GM19463 (cell line): ENCODE data around the gene ZNF182.
"Not testable (repeated sequence)": the region's sequence is repeated elsewhere in the genome, so short reads cannot be mapped to it uniquely, and the experiment has no call there.

Experiments used
- ATAC-seq: cut with Tn5 transposase; IDR thresholded peaks from one replicate; pipeline ENCODE4 v1.9.1; 2021; ENCODE audit warnings: mild to moderate bottlenecking, moderate library complexity; ENCODE audit not compliant: unreplicated experiment

The ZNF182 gene

DNA sequence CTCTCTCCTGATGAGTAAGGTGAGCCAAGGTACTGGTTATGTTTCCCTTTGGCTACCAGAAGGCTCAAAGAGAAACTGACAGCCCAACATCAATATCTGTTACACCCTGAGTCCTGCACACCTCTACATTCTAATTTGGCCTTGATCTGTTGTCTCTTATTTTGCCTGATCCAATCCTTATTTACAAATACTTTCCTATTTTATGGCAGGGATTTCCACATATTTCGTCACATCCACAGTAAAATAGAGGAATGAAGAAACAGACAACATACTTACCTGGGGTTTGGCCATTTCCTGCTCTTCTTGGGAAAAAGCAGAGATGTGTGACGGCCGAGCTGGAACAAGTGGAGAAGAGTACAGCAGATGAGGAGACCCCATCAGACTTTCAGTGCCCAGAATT, 1.5 kb downstream of the ZNF182 start:
- ATAC-seq, result no peak

DNA sequence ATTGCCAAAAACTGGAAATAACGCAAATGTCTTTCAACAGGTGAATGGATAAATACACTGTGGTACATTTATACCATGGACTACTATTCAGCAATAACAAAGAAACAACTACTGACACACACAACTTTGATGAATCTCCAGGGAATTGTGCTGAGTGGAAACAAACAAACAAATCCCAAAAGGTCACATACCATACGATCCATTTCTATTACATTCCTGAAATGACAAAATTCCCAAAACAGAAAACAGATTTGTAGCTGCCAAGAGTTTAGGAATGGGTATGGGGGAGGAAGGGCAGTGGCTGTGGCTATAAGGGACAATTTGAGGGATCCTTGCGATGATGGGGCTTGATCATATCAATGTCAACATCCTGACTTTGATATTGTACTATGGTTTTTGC, 2.5 kb downstream of the ZNF182 start:
- ATAC-seq, result no peak

DNA sequence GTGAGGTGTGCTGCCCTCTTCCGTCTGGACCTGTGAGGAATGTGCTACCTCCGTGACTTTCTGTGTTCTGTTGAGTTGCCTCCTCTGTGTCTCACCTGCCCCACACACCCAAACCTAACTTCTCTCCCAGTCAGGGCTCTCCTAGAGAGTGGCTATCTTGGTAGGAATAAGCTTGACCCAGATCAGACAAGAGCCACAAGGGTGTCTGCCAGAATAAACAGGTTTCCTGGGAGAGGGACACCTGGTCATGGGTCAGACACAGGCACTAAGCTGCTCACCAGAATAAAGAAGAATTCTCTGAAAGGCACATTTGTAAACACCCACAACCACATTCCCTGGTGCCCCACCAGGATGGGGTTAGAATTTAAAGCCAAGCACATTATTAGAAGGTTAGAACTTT, 11.1 kb downstream of the ZNF182 start:
- ATAC-seq, result no peak

DNA sequence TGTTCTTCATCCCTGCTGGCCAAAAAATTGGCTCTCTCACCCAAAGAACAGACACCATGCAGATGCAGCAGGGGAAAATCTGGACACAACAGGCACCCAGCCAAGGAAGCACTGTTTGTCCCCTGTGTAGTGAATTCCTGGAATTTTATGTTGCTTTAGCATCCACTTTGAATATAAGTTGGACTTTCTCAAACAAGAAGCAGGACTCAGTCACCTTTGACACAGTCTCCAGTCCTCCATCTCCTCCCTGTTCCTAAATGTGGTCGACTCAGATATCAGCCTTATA, 11.8 kb downstream of the ZNF182 start:
- ATAC-seq, result no peak

DNA sequence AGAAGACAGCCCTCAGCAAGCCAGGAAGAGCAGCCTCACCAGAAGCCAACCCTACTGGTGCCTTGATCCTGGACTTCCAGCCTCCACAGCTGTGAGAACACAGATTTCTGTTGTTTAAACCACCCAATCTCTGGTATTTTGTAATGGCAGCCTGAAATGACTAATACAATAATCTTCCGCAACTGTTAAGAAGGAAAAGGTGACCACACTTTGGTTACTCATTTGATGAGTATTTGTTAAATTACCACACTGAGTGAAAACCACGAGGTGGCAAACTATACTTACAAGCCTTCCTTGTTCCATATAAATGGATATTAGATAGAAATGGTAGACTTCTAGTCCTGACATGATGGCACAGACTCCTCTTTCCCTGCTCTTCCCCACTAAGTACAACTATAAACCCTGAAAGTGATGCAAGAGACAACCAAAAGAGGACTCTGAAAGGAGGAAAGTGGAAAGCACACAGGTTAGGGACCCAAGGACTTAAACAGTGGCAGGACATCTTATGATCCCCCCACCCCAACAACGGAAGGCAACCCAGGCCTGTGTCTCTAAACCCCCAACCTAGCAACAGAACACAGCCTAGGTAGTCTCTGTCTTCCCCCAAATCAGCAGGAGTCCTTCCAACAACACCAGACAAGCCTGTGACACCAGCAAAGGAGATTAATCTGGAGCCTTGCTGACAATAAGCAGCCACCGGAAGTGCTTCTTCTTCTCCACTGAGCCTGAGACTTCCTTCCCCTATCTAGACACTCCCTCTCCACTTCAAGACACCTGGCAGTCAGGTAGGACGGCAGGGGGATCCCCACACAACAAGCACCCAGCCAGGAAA, 12.3 kb downstream of the ZNF182 start:
- ATAC-seq, result no peak

DNA sequence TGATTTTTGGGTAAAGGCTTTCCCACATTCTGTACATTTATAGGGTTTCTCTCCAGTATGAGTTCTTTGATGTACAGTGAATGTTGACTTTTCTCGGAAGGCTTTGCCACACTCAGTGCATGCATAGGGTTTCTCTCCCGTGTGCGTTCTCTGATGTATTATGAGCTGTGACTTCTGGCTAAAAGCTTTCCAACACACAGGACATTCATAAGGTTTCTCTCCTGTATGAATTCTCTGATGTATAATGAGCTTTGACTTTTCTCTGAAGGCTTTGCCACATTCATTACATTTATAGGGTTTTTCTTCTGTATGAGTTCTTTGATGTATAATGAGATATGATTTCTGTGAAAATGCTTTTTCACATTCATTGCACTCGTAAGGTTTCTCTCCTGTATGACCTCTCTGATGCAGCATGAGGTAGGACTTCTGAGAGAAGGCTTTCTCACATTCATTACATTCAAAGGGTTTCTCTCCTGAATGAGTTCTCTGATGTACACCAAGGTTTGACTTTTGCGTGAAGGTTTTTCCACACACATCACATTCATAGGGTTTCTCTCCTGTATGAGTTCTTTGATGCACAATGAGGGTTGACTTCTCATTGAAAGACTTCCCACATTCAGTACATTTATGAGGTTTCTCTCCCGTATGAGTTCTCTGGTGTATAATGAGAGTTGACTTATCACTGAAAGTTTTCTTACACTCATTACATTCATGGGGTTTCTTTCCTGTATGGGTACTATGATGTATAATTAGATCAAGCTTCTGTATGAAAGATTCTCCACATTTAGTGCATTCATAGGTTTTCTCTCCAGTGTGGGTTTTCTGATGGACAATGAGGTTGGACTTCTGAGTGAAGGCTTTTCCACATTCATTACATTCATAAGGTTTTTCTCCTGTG, 27.3 kb downstream of the ZNF182 start:
- no peak for ATAC-seq

DNA sequence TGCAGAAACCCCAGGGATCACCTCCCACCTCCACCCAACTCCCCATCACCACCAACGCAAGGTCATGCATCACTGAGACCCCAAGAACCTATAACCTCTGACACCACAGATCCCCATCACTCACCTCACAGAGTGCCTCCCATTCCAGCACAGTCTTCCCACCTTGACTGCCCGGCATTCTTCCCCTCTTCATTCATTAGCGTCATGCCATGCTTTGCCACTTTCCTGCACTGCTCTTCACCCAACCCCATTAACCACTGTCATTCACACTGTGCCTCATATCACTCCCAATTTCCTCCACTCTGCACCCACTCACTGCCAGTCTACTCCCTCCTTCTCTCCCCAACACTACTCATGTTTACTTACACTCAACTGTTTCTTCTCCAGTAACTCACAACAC, 30.6 kb downstream of the ZNF182 start:
- no peak for ATAC-seq

DNA sequence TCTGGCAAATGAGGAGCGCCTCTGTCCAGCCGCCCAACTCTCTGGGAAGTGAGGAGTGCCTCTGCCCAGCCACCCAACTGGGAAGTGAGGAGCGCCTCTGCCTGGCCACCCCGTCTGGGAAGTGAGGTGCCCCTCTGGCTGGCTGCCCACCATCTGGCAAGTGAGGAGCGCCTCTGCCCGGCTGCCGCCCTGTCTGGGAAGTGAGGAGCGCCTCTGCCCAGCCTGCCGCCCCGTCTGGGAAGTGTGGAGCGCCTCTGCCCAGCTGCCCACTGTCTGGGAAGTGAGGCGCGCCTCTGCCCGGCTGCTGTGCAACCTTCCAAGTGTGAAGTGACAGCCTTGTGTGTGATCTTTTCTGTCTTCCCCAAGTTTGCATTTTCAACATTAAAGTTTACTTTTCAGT, 38.3 kb downstream of the ZNF182 start:
- not testable (repeated sequence) for ATAC-seq

DNA sequence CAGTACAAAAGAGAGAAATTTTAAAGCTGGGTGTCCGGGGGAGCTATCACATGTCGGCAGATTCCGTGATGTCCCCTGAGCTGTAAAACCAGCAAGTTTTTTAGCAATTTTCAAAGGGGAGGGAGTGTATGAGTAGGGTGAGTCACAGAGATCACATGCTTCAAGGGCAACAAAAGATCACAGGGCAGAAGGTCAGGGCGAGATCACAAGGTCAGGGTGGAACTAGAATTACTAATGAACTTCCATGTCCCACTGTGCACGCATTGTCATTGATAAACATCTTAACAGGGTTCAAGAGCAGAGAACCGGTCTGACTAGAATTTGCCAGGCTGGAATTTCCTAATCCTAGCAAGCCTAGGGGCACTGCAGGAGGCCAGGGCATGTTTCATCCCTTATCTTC, 42.0 kb downstream of the ZNF182 start:
- ATAC-seq, result not testable (repeated sequence)

DNA sequence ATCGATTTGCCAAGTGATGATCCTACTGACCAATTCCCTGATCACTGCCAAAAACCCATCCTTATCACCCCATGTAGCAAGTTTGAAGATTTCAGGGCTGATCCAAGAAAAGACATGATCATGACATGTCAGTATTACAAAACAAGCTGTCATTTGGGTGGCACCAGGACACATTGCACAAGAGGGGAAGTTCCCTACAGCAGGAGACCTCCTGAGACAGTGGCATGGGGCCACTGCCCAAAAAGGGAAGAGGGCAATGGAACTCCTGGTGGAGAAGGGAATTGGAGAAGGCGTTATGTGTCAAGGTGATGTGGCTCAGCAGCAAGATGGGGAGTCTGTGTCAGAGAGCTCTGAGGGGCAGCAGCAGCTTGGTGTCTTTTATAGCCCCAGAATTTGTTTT, 43.4 kb downstream of the ZNF182 start:
- ATAC-seq, result no peak

DNA sequence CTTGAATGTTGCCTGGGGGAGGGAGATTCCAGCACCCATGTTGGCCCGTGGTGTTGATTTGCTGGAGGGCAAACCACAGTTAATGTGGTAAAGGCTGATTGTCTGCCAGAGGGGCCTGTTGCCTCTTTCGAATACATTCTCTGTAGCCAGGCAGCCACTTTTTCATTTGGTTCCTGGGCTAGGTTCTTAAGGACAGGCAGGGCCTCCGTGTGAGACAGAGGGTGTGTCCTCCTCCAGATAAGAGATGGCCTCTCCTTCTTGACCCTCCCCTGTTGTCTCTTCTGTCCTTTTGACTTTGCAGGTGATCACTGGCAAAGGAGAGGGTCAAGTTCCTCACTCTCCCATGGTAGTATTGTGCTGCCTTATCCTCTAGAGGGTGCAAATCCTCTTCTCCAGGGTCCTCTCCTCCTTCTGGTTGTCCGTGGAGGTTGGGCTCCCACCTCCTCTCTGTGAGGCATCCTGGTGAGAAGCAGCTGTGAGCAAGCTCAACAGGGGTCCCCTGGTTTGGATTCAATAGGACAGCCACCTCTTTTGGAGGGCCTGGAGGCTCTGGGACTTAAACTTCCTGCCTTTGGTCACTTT, 44.9 kb downstream of the ZNF182 start:
- no peak for ATAC-seq

DNA sequence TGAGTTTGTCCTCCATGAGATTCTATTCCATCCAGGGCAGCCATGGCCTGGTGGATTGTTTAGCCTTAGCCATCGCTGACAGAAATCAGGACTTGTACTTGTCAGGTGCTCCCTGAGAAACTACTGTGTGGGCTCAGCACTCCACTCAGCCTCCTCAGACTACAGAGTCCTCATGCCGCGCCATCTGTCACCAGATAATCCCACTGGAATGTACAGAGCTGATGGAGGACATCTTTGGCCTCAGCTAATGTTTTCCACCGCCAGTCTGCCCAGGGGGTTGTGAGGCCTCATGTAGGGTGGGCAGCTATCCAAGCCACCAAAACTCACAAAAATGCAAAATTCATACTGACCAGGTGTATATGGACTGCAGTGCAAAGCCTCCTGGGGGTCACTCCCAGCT, 45.6 kb downstream of the ZNF182 start:
- ATAC-seq, result not testable (repeated sequence)

DNA sequence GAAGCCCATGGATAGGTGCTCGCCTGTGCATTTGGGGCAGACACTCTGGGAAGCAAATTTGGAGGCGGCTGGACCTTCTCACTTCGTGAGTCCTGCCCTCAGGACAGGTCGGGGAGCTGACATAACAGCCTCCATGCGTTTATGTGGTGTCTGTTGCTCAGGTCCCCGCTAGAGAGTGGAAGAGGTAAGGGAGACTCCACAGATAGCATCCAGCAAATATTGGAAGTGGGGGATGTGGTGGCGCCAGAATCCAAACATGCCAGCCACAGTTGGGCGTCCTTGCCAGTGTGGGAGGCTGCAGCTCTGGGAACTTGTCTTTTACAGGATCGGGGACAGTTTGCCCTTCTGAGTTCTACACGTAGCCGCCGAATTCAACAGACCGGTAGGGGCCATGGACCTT, 47.8 kb downstream of the ZNF182 start:
- ATAC-seq, result no peak

DNA sequence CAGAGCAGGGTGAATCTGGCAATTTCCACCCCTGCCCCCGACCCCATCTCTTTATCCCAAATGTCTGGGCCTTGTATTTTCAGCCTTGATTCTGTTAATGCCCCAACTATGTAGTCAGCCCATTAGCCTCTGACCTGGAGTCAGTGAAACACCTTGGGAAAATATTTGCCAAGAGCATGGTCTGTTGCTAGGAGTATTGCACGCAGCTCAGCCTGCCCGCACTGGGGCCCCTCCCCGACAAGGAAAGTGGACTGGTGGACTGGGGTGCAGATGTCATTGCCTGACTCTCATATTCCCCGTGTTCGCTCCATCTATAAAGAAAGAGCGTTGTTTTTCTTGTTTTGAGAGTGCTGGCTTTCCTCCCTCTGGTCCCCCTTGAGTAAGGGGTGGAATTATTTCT, 48.5 kb downstream of the ZNF182 start:
- ATAC-seq, result not testable (repeated sequence)

DNA sequence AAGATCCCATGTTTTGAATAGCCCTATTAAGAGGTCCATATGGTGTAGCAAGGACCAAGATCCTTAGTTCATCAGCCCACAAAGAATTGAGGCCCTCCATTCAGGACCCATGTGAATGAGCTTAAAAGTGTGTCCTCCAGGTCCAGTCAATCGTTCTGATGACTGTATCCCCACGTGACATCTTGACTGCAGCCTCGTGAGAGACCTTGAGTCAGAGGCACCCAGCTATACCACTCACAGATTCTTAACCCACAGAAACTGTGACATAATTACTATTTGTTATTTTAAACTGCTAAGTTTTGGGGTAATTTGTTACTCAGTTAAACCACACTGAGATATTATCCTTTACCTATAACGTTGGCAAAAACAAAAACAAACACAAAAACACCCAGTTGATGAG, 62.4 kb downstream of the ZNF182 start:
- no peak for ATAC-seq

DNA sequence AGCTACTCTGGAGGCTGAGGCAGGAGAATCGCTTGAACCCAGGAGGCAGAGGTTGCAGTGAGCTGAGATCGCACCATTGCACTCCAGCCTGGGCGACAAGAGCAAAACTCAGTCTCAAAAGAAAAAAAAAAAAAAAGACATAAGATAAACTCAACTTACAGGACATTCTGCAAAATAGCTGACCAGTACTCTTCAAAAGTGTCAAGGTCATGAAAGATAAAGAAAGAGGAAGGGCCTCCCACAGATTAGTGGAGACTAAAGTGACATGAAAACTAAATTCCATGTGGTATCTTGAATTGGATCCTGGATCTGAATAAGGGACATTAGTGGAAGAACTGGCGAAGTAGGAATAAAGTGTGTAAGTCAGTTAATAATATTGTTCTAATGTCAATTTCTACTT, 63.3 kb downstream of the ZNF182 start:
- no peak for ATAC-seq

DNA sequence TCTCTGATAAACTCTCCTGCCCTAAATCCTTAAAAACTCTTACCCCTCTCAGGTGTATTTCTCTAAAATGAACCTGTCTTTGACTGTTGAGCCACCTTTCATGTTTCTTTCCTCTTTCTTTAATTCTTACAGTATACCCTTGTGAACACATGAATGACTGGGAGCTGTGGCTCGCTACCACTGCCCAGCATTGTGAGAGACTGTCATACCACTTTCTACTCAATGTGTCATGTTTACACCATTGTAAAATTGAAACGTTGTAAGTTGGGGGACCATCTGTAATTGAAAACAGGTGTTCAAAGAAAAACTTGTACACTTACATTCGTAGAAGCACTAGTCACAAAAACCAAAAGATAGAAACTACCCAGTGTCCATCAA, 66.9 kb downstream of the ZNF182 start:
- no peak for ATAC-seq

DNA sequence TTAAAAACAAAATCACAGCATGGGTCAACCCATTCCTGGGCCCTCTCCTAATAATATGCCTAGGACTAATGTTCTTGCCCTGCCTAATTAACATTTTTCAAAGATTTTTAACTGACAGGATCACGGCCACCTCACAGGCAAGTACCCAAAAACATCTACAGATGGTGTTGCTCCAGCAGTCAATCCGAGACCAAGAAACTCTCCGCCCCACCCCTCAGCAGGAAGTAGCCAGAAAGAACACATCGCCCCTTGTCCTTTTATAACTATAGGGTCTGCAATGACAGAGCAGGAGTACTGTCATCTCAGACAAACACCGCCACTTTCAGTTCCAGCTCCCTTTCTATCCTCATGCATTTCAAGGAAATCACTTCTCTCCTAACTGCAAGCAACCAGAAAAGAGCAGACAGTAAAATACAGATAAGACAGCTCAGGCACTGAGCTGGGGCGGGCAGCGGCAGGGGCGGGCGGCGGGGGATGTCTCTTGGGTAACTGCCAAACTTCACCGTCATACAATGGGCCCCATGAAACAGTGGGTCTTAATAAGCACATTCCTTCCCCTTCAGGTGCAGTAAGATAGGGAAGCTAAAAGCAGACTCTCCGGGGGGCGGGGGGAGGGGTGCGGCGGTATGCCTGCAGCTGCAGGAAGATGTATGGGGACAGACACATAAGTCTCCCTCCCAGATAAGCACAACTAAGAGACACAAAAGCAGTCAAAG, 67.4 kb downstream of the ZNF182 start:
- ATAC-seq, result no peak

DNA sequence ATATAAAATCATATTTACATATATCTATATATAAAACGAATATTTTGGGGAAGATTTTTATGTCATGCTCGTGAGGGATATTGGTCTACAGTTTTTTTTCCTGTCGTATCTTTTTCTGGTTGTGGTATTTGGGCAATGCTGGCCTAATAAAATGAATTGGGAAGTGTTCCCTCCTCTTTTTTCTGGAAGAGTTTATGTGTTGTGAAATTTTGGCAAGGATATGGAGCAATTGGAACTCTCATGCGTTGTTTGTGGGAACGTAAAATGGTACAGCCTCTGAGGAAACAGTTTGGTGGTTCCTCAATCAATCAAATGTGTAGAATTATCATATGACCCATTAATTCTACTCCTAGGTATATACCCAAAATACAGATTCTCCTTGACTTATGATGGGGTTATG, 69.8 kb downstream of the ZNF182 start:
- ATAC-seq, result no peak

DNA sequence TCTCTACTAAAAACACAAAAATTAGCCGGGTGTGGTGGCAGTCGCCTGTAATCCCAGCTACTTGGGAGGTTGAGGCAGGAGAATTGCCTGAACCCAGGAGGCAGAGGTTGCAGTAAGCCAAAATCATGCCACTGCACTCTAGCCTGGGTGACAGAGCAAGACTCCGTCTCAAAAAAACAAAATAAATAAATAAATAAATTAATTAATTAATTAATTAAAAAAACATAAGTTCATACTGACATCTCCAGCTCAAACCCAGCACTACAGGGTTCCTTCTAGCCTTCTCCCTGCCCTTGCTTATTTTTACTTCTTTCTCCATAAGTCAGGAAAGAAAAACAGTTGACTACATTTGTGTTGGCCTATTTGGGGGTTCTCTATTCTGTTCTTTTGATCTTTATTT, 71.8 kb downstream of the ZNF182 start:
- ATAC-seq, result not testable (repeated sequence)

DNA sequence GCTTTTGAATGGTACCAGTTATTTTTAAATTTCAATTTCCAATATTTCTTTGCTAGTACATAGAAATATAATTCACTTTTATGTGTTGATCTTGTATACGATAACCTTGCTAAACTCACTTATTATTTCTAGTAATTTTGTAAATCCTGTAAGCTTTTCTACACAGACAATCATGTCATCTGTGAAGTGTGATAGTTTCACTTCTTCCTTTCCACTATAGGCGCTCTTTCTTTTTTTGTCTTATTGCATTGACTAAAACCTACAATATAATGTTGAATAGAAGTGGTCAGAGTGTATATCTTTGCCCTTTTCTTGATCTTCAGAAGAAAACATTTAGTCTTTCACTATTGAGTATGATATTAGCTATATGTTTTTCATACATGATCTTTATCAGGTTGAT, 76.6 kb downstream of the ZNF182 start:
- ATAC-seq, result no peak
